Activated CD8-positive, alpha-beta memory T cell treated with anti-CD3 and anti-CD28 coated beads, Interleukin-2, amount 10 ng/mL, durations not matched to agents 7 days and 5 days (primary cell): Measurements from ENCODE around the gene NPSR1. TPM values are rescaled to one million over a fixed set of nuclear protein-coding genes. Genes with fewer than 3 reads are reported as not detected.
"Not testable (repeated sequence)": the region's sequence is repeated elsewhere in the genome, so short reads cannot be mapped to it uniquely, and the experiment has no call there.

ENCODE experiments used
- ATAC-seq: fragments of 150-1000 bp; cut with Tn5 transposase; one replicate; pipeline ENCODE4 v1.10.0; 2021; ENCODE audit warnings: moderate library complexity
- CTCF ChIA-PET: fragments of 350-600 bp; sonication (Branson Sonifier 250); formaldehyde crosslinking; loops from one replicate; lab custom pipeline; 2021; ENCODE audit warnings: antibody characterized with exemption; lab: Charles Lee
- DNase-seq: peaks from one replicate; pipeline ENCODE4 v3.0.0-alpha.2; 2020
- H3K27ac Mint-ChIP-seq: one replicate; pipeline ENCODE4 v1.8.0; 2021; ENCODE audit warnings: mild to moderate bottlenecking, mixed read lengths
- H3K27me3 Mint-ChIP-seq: one replicate; pipeline ENCODE4 v1.8.0; 2021; ENCODE audit warnings: mixed read lengths
- H3K36me3 Mint-ChIP-seq: one replicate; pipeline ENCODE4 v1.8.0; 2021; ENCODE audit warnings: mild to moderate bottlenecking, mixed read lengths
- H3K4me1 Mint-ChIP-seq: one replicate; pipeline ENCODE4 v1.8.0; 2021; ENCODE audit warnings: mixed read lengths
- H3K4me3 Mint-ChIP-seq: one replicate; pipeline ENCODE4 v1.8.0; 2021; ENCODE audit warnings: mild to moderate bottlenecking, moderate library complexity, mixed read lengths
- H3K9me3 Mint-ChIP-seq: one replicate; pipeline ENCODE4 v1.8.0; 2022; ENCODE audit warnings: low read depth, mixed read lengths
- total RNA-seq, 2 experiments: library from RNA; stranded (reverse); gene quantifications; one replicate each; pipeline ENCODE4 v1.2.3, GENCODE V29; 2021

NPSR1 gene, protein sequence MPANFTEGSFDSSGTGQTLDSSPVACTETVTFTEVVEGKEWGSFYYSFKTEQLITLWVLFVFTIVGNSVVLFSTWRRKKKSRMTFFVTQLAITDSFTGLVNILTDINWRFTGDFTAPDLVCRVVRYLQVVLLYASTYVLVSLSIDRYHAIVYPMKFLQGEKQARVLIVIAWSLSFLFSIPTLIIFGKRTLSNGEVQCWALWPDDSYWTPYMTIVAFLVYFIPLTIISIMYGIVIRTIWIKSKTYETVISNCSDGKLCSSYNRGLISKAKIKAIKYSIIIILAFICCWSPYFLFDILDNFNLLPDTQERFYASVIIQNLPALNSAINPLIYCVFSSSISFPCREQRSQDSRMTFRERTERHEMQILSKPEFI
- total RNA-seq = not detected

DNA sequence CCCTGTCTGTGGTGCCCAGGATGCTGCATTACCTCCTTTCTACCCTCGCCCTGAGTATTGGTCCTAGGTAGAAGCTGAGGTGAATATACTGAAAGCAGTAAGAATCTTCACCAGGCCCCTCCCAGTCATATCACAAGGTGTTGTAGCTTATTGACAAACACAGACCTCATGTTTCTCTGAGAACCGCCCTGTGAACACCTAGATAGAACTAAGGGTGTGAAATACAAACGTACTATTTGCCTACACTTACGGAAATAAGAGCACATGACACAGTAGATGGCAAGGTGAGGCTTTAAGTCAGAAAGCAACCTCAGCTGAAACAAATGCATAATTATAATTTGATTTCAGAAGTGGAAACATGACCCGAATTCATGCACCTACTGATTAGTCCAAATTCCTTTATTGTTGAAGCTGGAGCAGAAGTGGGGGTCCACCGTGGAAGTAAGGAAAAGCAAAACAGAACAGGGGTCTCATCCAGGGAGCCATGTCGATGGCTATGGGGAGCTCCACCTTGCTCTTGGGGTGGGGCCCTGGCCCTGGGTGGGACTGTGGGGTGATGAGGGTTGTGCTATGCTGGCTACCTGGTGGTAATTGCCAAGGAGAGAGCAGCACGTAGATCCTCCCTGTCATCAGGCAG lies at the start of gene NPSR1:
Gene NPSR1 (plus strand): TSS at position 587 of the 637 bp plus-strand sequence. CDS start 195 bp downstream, outside the sequence.
- Mint-ChIP-seq H3K9me3 (no peaks in the 10 kb centered on the region), H3K4me3 (no peak within 1 kb of the TSS), H3K36me3 (no peaks in the 10 kb centered on the region), H3K27me3 (no peaks in the 10 kb centered on the region), H3K27ac (no peak within 1 kb of the TSS), H3K4me1 (no peaks in the 10 kb centered on the region)
- CTCF ChIA-PET = no interaction called here
- ATAC-seq (no peak), DNase-seq (no peak)

DNA sequence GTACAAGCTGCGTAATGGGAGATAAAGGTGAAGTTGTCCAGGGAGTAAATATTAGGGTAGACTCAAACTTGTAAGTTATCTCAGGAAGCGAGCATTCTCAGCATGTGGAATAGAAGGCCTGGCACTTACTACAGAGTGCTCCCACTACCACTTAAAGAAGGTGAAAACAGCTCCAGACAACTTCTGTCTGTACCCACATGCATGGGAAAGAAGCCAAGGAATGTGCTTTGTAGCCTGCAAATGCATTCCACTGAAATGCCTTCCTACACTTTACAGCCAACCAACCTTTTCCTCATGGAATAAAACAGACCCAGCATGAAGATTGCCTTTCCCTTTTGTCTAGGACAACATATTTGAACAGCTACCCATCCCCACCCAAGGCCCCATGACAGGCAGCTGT lies 45.4 kb upstream of the NPSR1 start:
- DNase-seq (no peak), ATAC-seq (no peak)
- Mint-ChIP-seq H3K27ac (no peak overlapping the region), H3K27me3 (no peaks in the 10 kb centered on the region), H3K9me3 (no peaks in the 10 kb centered on the region), H3K4me1 (no peaks in the 10 kb centered on the region), H3K4me3 (no peak overlapping the region), H3K36me3 (no peaks in the 10 kb centered on the region)
- CTCF ChIA-PET = no interaction called here

- DNase-seq (no peak), ATAC-seq (no peak)
- Mint-ChIP-seq H3K9me3 (no peaks in the 10 kb centered on the region), H3K4me1 (no peaks in the 10 kb centered on the region), H3K36me3 (no peaks in the 10 kb centered on the region), H3K27ac (no peak overlapping the region), H3K4me3 (no peak overlapping the region), H3K27me3 (no peaks in the 10 kb centered on the region)
- CTCF ChIA-PET = no interaction called here
Observed at GRCh38 chr7:34620425-34620824, 37.6 kb upstream of the NPSR1 start.

GRCh38 chr7:34622182-34622581 lies 35.8 kb upstream of the NPSR1 start:
- ATAC-seq (no peak), DNase-seq (no peak)
- H3K4me1 Mint-ChIP-seq = no peaks in the 10 kb centered on the region
- CTCF ChIA-PET = no interaction called here
- H3K9me3 Mint-ChIP-seq = no peaks in the 10 kb centered on the region
- H3K4me3 Mint-ChIP-seq = no peak overlapping the region
- no peak overlapping the region for H3K27ac Mint-ChIP-seq
- H3K36me3 Mint-ChIP-seq = no peaks in the 10 kb centered on the region
- H3K27me3 Mint-ChIP-seq = no peaks in the 10 kb centered on the region

DNA sequence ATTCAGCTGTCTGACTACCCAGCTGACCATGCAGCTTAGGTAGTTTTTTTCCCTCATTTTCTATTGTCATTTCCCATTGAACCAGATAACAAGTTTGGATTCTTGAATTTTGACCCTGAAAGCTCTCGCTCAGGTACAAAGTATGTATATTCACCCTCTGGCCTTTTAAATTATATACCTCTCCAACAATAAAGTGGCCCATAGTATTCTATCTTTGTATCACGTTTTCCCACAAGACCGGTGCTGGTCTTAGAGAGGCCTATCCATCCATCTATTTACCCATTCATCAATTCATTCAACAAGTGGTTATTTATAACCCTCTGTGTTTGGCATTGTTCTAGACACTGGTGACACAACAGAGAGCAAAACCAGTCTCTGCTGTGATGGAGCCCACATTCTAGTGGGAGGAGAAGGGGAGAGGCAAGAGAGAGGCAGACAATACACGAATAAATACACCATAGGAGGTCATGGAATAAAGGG lies 35.2 kb upstream of the NPSR1 start:
- H3K27ac Mint-ChIP-seq = no peak overlapping the region
- no peak for DNase-seq
- H3K9me3 Mint-ChIP-seq = no peaks in the 10 kb centered on the region
- no peaks in the 10 kb centered on the region for H3K36me3 Mint-ChIP-seq
- H3K4me1 Mint-ChIP-seq = no peaks in the 10 kb centered on the region
- H3K4me3 Mint-ChIP-seq = no peak overlapping the region
- no peak for ATAC-seq
- no peaks in the 10 kb centered on the region for H3K27me3 Mint-ChIP-seq
- CTCF ChIA-PET = no interaction called here

DNA sequence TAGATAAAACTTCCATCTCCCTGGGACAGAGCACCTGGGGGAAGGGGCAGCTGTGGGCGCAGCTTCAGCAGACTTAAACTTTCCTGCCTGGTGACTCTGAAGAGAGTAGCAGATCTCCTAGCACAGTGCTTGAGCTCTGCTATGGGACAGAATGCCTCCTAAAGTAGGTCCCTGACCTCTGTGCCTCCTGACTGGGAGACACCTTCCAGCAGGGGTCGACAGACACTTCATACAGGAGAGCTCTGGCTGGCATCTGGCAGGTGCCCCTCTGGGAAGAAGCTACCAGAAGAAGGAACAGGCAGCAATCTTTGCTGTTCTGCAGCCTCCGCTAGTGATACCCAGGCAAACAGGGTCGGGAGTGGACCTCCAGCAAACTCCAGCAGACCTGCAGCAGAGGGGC lies 29.4 kb upstream of the NPSR1 start:
- H3K36me3 Mint-ChIP-seq, H3K9me3 Mint-ChIP-seq, ATAC-seq, DNase-seq, CTCF ChIA-PET, H3K27me3 Mint-ChIP-seq, H3K4me3 Mint-ChIP-seq, H3K27ac Mint-ChIP-seq, H3K4me1 Mint-ChIP-seq: not testable (repeated sequence)

DNA sequence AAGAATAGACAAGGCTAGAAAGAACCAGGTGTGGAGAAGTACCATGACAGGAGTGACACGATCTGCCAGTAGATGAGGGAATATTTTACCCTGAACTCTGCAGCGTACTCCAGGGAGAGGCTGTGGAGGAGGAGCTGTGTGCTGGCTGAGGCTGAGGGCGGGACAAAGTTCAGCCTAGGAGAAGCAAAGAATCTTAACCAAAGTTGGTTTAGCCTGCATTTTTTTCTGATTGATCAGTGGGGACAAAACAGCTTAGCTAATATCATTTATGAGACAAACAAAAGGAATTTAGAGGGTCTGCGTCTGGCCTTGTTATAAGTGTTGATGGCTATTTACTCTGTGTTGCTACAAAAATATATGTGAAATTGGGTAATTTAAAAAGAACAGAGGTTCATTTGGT lies 5.2 kb upstream of the NPSR1 start:
- CTCF ChIA-PET = no interaction called here
- Mint-ChIP-seq H3K27me3 (no peaks in the 10 kb centered on the region), H3K9me3 (no peaks in the 10 kb centered on the region), H3K4me3 (no peak overlapping the region), H3K27ac (no peak overlapping the region), H3K4me1 (no peaks in the 10 kb centered on the region), H3K36me3 (no peaks in the 10 kb centered on the region)
- DNase-seq (no peak), ATAC-seq (no peak)

GRCh38 chr7:34653787-34654186 lies 4.2 kb upstream of the NPSR1 start:
- H3K36me3 Mint-ChIP-seq = no peaks in the 10 kb centered on the region
- H3K9me3 Mint-ChIP-seq = no peaks in the 10 kb centered on the region
- H3K27me3 Mint-ChIP-seq = no peaks in the 10 kb centered on the region
- CTCF ChIA-PET = no interaction called here
- H3K4me1 Mint-ChIP-seq = no peaks in the 10 kb centered on the region
- no peak for DNase-seq
- ATAC-seq = no peak
- H3K27ac Mint-ChIP-seq = no peak overlapping the region
- H3K4me3 Mint-ChIP-seq = no peak overlapping the region

- DNase-seq (no peak), ATAC-seq (no peak)
- no peaks in the 10 kb centered on the region for H3K4me1 Mint-ChIP-seq
- H3K4me3 Mint-ChIP-seq = no peak overlapping the region
- H3K36me3 Mint-ChIP-seq = no peaks in the 10 kb centered on the region
- no peak overlapping the region for H3K27ac Mint-ChIP-seq
- H3K9me3 Mint-ChIP-seq = no peaks in the 10 kb centered on the region
- CTCF ChIA-PET = no interaction called here
- H3K27me3 Mint-ChIP-seq = no peaks in the 10 kb centered on the region
Observed at GRCh38 chr7:34655384-34655783, 2.6 kb upstream of the NPSR1 start.

DNA sequence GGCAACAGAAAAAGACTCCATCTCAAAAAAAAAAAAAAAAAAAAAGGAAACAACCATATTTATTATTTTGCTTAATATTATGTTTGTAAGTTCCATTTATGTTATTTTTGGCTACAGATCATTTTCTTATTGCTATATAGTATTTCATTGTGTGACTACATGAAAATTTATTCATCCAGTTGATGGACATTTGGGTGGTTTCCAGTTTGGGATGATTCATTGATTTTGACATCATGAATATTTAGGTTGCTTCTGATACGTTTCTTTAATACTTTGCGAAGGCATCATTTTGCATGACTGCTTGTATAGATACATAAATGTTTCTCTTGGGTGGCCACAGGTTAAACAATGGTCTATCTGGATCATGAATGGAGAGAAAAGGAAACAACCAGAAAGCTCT lies 2.0 kb upstream of the NPSR1 start:
- Mint-ChIP-seq H3K4me1 (no peaks in the 10 kb centered on the region), H3K4me3 (no peak overlapping the region), H3K36me3 (no peaks in the 10 kb centered on the region), H3K9me3 (no peaks in the 10 kb centered on the region), H3K27me3 (no peaks in the 10 kb centered on the region), H3K27ac (no peak overlapping the region)
- CTCF ChIA-PET = no interaction called here
- ATAC-seq (no peak), DNase-seq (no peak)

DNA sequence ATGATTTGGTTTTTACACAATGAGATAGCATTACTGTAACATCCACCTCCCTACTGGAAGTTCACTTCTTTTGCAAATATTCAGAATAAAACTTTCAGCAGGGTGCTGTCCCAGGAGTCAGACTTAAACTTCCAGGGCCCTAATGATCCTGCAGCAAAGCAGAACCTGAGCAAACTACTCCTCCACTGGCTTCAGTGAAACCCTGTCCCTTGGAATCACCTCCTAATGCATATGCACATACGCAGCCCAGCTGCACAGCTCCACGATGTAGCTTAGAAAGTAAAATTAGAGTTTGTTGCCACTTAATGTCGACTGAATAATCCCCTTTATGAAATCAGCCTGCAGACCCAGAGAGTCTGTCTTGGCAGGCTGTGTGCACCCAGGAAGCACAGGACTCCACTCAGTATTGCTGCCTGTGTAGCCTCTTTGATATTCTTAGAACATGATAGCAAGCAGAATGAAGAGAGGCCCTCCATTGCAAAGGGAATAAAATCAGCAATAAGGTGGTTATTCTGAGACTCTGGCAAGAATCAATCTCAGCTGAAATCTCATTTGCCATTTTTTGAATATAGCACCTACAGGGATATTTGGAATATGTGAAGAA lies 1.6 kb downstream of the NPSR1 start:
- no peak for ATAC-seq
- CTCF ChIA-PET = no interaction called here
- H3K4me1 Mint-ChIP-seq = no peaks in the 10 kb centered on the region
- no peak overlapping the region for H3K27ac Mint-ChIP-seq
- no peak for DNase-seq
- H3K4me3 Mint-ChIP-seq = no peak overlapping the region
- H3K9me3 Mint-ChIP-seq = no peaks in the 10 kb centered on the region
- H3K36me3 Mint-ChIP-seq = no peaks in the 10 kb centered on the region
- H3K27me3 Mint-ChIP-seq = no peaks in the 10 kb centered on the region

- Mint-ChIP-seq H3K4me3 (no peak overlapping the region), H3K27ac (no peak overlapping the region), H3K9me3 (no peaks in the 10 kb centered on the region), H3K4me1 (no peaks in the 10 kb centered on the region), H3K36me3 (no peaks in the 10 kb centered on the region), H3K27me3 (no peaks in the 10 kb centered on the region)
- ATAC-seq (no peak), DNase-seq (no peak)
- CTCF ChIA-PET = no interaction called here
Observed at GRCh38 chr7:34662058-34662708, 4.2 kb downstream of the NPSR1 start.

DNA sequence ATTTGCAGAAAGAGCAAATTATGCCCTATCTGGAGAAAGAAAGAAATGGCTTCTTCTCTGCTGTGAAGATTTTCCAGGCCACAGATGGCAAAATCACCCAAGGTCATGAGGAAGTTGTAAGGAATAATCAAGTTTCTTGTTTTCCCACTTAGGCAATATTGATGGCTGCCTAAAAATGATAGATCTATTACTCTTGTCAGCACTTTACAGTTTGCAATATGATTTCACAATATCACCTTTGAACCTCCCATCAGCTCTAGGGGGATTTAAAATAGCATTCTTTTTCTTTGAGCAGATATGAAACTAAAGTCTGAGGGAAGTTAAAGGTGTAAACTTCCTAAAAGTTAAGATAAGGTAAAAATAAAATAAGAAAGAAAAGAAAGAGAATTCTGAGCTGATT lies 6.7 kb downstream of the NPSR1 start:
- Mint-ChIP-seq H3K9me3 (no peaks in the 10 kb centered on the region), H3K27ac (no peak overlapping the region), H3K4me3 (no peak overlapping the region), H3K27me3 (peaks cover 2% of the 10 kb centered on the region), H3K36me3 (no peaks in the 10 kb centered on the region), H3K4me1 (no peaks in the 10 kb centered on the region)
- DNase-seq (no peak), ATAC-seq (no peak)
- CTCF ChIA-PET = no interaction called here
